Measurements from ENCODE around the gene KDM1A. TPM values are rescaled to one million over a fixed set of nuclear protein-coding genes. Genes with fewer than 3 reads are reported as not detected.
"Not testable (repeated sequence)": the region's sequence is repeated elsewhere in the genome, so short reads cannot be mapped to it uniquely, and the experiment has no call there.

Gene KDM1A
- 98.5 and 143 TPM in 2 replicates for total RNA-seq (2014; rRNA removed; shearing (Covaris generic))

DNA sequence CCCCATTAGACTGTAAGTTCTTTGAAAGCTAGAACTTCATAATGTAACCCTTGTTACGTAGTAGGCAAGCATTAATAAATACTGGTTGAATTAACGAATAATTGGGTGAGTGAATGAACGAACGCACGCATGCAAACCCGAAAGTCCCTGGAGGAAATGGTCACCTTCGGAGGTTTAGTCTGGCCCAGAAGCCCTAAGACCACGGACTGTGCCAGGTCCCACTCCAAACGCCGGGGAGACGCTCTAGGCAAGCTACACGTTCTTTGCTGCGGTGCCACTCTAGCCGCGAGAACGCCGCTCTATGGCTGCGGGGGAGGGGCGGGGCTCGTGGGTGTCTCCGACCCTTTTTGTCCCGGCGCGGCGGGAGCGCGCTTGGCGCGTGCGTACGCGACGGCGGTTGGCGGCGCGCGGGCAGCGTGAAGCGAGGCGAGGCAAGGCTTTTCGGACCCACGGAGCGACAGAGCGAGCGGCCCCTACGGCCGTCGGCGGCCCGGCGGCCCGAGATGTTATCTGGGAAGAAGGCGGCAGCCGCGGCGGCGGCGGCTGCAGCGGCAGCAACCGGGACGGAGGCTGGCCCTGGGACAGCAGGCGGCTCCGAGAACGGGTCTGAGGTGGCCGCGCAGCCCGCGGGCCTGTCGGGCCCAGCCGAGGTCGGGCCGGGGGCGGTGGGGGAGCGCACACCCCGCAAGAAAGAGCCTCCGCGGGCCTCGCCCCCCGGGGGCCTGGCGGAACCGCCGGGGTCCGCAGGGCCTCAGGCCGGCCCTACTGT lies at the start of gene KDM1A:
TSS of gene KDM1A (plus strand) at position 375 of the 769 bp plus-strand sequence. CDS start at position 504, 129 bp downstream.
- peak; percentile 98 for DNase-seq (ENCODE audit: low read depth)

DNA sequence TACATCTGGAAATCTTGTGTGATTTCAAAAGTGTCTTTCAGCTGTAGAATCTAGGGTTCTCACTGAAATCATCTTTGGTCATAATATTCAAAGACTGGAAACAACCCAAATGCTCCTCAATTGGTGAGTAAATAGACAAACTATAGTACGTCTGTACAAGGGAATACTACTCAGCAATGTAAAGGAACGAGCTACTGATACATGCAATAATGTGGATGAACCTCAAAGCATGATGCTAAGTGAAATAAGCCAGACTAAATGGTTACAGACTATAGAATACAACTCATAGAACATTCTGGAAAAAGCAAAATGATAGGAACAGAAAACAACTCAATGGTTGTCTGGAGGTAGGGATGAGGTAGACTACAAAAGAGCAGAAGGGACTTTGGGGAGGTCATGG lies 49.2 kb upstream of the KDM1A start:
- DNase-seq (ENCODE audit: low read depth) = no peak

DNA sequence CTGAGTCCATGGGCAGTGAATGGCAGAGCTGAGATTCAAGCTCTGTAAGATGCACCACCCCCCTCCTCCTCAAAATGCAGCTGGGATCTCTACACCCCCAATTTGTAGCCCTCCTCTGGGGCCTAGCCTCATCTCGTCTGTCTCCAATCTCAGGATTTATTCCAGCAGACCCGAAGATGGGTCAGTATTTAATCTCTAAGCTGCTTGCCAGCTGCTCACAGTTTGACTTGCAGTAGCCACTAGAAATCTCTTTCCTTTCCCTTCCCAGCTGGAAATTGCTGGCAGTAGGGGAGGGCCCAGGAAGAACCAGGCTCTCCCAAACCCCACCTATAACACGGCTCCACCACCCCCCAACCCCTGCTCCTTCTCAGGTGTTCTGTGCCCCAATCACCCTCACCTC lies 48.1 kb upstream of the KDM1A start:
- no peak for DNase-seq (ENCODE audit: low read depth)

DNA sequence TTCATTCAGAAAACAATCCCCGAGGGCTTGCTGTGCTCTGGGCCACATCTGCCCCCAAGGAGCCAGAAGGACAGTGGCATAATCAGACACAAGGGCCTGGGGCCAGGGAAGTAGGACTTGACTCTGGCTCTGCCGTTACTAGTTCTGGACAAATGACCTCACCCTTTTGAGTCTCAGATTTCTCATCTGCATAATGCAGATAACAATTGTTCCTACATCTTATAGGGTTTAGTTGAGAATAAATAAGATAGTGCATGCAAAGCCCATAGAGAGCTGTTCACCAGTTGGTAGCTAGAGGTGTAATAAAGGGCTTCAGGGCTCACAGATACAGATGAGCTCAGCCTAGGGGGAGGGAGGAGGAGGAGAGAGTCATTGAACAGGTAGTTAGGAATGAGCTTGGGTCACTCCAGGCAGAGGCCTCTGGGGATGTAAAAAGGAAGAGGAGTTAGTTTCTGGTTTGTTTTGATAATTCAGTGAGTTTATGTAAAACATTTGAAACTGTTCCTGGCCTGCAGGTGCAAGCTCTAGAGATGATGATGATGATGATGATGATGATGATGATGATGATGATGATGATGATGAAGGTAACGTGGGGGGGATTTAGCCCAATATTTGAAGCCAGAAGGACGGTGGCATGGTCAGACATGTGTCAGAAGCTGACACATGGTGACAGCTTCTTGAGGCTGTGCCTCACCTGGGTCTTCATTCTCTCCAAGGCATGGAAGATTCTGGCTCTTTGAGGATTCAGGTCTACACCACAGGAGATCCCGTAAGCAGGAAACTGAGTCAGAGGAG lies 47.5 kb upstream of the KDM1A start:
- DNase-seq (ENCODE audit: low read depth) = peak; percentile 64

DNA sequence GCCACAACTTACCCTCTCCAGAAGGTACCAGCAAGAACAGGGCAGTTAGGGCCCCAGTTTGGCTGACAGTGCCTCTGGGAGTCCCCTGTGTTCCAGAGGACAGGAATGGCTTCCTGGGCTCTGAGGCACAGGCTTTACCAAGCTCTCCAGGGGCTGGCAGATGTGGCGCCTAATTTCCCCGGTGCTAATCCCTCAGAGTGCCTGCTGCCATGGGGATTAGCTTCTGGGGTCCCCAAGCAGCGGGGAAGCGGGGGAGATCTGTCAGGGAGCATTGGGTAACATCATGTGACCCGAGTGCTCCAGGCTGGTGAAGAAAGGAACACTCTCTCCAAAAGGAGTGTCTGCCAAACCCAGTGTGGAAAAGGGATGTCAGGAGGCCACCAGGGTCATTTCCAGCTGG lies 46.5 kb upstream of the KDM1A start, which contains the start of gene LACTBL1:
TSS of gene LACTBL1 (minus strand) at position 107 of the 400 bp plus-strand sequence. CDS start 550 bp downstream, outside the sequence.
- no peak for DNase-seq (ENCODE audit: low read depth)

DNA sequence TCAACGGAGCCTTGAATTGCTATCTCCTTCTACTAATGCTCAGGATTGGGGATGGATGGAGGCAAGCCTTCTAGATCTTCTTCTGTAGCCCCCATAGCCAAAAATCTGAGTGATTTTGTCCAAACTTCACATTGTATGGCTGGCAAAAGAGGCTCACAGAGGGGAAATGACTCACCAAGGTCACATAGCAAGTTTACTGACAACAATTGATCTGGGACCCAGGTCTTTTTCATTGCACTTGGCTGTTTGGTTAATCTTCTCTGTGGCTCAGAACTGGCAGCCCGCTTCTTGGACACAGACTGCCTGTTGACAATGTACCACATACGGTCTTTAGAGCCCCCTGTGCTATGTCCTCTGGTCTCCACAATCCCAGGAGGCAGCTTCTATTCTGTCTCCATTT lies 43.6 kb upstream of the KDM1A start:
- peak; percentile 42 for DNase-seq (ENCODE audit: low read depth)

DNA sequence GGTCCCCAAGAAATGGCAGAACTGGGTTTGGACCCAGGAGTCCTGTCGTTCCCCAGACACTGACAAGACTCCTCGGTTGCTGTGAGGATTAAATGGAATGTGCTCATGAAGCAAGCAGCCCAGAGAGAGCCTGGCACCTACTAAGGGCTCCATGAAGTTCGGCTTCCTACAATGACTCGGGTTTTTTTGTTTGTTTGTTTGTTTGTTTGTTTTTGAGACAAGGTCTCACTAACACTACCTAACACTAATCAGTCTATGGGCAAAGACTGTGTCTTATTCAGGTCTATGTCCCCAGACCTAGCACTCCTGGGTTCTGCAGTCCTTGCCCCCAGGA lies 43.2 kb upstream of the KDM1A start:
- no peak for DNase-seq (ENCODE audit: low read depth)

DNA sequence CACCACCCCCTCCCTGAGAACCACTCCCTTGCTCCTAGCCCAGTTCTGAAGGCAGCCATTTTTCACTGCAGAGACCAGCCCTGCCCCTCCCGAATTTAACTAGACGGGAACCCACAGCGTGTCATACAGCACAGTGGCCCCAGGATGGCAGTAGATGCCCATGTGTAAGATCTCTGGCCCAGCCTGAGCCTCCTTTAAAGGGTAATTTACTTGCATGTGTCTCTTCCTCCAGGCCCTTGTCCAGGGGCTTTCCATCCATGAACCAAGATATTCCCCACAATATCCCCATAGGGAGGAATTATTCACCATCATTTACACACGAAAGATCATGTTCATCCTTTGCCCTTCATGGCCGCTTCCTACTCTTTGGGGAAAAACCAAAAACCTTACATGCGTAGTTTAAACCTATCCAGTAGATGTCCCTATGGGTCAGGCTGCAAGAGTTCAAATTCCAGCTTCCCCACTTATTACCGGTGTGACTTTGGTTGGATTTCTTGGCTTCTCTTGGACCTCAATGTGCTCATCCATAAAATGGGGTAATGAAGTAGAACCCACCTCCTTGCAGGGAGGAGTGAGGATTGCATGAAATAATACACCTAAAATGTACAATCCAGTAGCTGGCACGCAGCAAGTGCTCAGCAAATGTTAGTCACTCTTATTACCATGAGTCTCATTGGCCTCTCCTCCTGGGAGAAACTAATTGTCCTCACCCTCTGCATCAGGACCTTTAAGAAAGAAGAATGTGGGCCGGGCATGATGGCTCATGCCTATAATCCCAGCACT lies 42.6 kb upstream of the KDM1A start:
- DNase-seq (ENCODE audit: low read depth) = peak; percentile 84

DNA sequence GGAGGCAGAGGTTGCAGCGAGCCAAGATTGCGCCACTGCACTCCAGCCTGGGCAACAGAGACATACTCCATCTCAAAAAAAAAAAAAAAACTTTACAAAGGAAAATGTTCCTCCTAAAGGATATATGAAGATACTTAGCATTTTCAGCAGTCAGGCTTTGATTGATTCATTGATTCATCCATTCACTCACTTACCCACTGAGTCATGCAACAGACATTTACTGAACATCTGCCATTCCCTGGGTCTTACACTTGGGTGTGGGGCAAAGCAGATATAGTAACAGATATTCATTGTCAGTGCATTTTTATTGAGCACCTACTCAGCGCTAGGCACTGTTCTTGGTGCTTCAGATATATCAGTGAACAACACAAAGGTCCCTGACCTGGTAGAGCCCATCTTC lies 41.0 kb upstream of the KDM1A start:
- peak; percentile 73 for DNase-seq (ENCODE audit: low read depth)

DNA sequence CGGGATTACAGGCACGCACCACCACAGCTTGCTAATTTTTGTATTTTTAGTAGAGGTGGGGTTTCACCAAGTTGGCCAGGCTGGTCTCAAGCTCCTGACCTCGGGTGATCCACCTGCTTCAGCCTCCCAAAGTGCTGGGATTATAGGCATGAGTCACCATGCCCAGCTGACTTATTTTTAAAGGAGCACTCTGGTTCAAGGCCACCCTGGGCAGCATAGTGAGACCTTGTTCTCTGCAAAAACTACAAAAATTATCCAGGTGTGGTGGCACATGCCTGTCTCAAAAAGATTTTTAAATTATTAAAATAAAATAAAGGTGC lies 38.8 kb upstream of the KDM1A start:
- peak; percentile 29 for DNase-seq (ENCODE audit: low read depth)

DNA sequence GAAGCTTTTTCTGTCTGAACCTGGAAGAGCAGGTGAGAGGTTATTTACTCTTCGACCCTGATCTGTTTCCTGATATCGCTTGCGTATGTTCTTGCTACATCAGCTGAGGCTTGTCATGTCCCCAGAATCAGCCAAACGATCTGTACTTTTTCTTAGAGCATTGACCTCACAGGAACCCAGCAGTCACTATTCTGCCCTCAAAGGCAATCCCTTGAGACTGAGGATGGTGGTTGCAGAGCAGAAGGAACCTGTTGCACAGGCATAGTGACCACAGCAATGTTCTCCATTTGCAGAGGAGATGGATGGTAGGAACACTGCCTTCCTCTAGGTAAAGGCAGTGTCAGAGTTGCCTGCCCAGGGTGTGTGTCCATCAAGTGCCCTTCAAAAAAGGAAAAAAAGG lies 35.3 kb upstream of the KDM1A start:
- DNase-seq (ENCODE audit: low read depth) = no peak

DNA sequence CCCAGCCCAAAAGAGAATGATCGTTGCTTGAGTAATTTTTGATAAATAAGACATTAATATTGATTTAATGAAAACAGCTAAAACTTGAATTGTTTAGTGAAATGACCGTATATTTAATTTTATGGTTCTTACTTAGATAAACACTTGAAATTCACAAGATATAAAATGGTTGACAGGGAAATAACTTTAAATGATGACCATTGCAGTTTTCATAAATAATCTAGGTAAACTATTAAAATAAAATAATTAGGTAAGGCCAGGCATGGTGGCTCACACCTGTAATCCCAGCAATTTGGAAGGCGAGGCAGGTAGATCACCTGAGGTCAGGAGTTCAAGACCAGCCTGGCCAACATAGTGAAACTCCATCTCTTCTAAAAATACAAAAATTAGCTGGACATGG lies 26.9 kb upstream of the KDM1A start:
- not testable (repeated sequence) for DNase-seq (ENCODE audit: low read depth)

DNA sequence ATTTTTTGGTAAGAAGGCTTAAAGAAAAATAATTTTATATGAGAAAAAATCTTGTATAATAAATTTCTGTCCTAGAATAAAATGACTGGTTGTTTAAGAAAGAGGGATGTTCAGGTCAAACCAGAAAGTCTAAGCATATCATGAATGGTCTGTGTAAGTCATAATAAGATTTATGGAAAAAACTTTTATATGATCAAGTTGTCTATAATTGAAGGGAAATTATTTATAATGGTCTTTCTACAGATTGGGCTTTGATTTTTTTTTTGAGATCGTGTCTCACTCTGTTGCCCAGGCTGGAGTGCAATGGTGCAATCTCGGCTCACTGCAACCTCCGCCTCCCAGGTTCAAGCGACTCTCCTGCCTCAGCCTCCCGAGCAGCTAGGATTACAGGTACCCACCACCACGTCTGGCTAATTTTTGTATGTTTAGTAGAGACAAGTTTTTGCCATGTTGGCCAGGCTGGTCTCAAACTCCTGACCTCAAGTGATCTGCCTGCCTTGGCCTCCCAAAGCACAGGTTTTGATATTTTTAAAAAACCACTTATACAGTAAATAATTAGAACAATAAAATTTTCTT lies 26.0 kb upstream of the KDM1A start:
- not testable (repeated sequence) for DNase-seq (ENCODE audit: low read depth)

DNA sequence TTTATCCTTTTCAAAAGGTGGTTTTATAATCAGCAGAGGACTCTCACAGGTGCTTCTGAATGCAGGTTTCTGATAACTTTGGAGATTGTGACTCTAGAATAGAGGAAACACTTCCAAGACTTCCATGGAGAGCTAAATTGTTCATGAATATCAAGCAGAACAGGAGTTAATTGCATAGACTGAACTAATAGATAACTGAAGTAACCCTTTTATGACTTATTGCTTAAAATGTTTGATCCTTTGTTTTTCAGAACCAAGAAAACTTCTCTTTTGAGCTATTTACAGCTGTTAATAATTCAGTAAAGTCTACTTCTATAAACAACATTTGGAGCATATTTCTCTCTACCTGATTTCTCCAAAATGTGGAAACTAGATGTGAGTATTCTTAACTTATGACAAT lies 23.5 kb upstream of the KDM1A start:
- DNase-seq (ENCODE audit: low read depth) = no peak

DNA sequence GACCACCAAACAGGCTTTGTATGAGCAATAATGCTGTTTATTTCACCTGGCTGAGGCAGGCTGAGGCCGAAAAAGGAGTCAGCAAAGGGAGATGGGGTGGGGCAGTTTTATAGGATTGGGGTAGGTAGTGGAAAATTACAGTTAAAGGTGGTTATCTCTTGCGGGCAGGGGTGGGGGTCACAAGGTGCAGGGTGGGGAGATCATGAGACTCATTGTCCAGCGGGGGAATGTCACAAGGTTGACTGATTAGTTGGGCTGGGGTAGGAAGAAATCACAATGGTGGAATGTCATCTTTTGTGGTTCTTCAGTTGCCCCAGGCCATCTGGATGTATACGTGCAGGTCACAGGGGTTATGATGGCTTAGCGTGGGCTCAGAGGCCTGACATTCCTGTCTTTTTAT lies 21.7 kb upstream of the KDM1A start:
- DNase-seq (ENCODE audit: low read depth) = not testable (repeated sequence)

DNA sequence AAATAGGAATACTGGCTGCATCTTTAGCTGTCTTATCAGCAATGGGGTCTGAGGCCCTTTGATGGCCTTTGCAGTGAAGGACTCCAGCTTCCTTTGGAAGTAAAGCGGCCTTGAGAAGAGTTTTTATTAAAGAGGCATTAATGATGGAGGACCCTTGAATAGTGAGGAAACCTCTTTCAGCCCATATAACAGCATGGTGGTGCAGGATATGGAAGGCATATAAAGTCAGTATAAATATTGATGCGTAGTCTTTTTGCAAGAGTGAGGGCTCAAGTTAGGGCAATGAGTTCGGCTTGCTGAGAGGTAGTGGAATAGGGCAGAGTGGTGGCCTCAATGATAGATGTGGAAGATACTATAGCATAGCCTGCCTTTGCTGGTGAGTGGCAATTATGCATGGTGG lies 19.1 kb upstream of the KDM1A start:
- DNase-seq (ENCODE audit: low read depth) = not testable (repeated sequence)

DNA sequence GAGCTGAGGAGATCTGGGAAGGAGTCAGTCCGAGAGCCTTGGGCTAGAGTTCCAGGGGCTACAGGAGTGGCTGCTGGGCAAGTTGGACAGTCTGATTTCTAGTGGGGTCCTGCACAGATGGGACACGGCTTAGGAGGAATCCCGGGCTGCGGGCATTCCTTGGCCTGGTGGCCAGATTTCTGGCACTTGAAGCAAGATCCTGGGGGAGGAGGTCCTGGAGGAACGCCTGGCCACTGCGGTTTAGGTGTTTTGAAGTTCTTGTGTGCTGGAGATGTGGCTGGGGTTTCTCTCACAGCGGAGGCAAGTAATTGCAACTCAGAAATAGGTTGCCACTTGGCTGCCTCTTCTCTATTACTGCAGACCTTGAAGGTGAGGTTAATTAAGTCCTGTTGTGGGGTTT lies 17.1 kb upstream of the KDM1A start:
- not testable (repeated sequence) for DNase-seq (ENCODE audit: low read depth)

DNA sequence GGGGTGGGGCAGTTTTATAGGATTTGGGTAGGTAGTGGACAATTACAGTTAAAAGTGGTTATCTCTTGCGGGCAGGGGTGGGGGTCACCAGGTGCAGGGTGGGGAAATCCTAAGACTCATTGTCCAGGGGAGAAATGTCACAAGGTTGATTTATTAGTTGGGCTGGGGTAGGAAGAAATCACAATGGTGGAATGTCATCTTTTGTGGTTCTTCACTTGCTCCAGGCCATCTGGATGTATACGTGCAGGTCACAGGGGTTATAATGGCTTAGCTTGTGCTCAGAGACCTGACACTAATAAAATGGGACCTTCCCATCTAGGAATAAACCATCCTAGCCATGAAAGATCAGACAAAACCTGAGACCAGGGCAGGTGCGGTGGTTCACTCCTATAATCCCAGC lies 15.2 kb upstream of the KDM1A start:
- peak; percentile 31 for DNase-seq (ENCODE audit: low read depth)

DNA sequence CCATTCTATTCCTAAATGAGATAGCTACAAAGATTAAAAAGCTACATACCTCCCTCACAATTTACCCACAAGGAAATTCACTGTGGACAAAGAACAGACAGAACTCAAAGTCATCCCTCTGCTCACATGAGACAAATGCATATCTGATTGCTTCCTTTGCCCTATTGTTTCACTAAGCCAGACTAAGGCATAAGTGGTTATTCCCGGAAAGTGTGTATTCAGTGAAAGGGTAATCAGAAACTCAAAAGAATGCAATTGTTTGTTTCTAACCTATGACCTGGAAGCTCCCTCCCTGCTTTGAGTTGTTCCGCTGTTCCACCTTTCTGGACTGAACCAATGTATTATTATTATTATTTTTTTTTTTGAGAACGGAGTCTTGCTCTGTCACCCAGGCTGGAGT lies 14.5 kb upstream of the KDM1A start:
- not testable (repeated sequence) for DNase-seq (ENCODE audit: low read depth)

DNA sequence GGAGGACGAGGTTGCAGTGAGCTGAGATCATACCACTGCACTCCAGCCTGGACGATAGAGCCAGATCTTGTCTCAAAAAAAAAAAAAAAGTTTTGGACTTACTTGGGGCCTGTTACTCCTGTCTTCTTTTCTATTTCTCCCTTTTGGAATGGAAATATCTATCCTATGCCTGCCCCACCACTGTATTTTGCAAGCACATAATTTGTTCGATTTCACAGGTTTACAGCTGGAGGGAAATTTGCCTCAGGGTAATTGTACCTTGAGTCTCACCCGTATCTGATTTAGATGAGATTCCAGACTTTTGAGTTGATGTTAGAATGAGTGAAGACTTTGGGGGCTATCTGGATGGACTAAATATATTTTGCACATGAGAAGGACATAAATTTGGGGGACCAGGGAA lies 12.2 kb upstream of the KDM1A start:
- no peak for DNase-seq (ENCODE audit: low read depth)

DNA sequence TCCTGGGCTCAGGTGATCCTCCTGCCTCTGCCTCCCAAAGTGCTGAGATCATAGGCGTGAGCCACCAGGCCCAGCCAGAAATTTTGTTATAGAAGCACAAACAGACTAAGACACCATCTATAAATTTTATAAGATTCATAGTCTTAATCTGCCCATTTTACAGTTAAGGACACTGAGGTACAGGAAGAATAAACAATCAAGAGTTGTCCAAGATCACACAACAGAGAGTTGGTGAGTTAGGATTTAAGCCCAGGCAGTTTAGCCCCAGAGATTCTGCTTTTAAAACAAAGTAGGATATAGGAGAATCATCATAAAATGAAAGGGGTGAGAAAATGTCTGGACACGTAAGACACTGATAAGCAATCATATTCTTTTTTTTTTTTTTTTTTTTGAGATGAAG lies 10.4 kb upstream of the KDM1A start:
- no peak for DNase-seq (ENCODE audit: low read depth)

DNA sequence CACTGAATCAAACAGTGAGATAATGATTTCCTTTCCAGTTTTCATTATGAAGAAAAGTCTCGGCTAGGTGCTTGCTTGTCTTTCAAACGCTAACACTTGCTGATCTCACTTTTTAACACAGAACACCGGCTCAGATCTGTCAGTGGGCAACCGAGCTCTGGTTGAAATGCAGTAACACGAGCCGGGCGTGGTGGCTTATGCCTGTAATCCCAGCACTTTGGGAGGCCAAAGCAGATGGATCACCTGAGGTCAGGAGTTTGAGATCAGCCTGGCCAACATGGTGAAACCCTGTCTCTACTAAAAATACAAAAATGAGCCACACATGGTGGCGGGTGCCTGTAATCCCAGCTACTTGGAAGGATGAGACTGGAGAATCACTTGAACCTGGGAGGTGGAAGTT lies 9.2 kb upstream of the KDM1A start:
- not testable (repeated sequence) for DNase-seq (ENCODE audit: low read depth)

All from M059J (cell line).